Measurements from ENCODE around the gene STRN.
"Not testable (repeated sequence)": the region's sequence is repeated elsewhere in the genome, so short reads cannot be mapped to it uniquely, and the experiment has no call there.

The STRN gene

GRCh38 chr2:36966370-36967235 lies at the start of gene STRN:
Gene STRN (minus strand): TSS chr2:36966536. CDS start chr2:36966463, 73 bp downstream.
- DNase-seq: peak; percentile 61

- no peak for DNase-seq
These were observed 46.9 kb upstream of the STRN start for GRCh38 chr2:37013315-37013641.

GRCh38 chr2:37011130-37011529 lies 44.8 kb upstream of the STRN start:
- no peak for DNase-seq

- DNase-seq: no peak
These were observed 39.0 kb upstream of the STRN start for GRCh38 chr2:37005118-37005868.

- DNase-seq: no peak
These were observed 34.7 kb upstream of the STRN start for GRCh38 chr2:37000988-37001556.

- DNase-seq: no peak
These were observed 34.0 kb upstream of the STRN start for GRCh38 chr2:37000318-37000717.

- DNase-seq: not testable (repeated sequence)
These were observed 33.1 kb upstream of the STRN start for GRCh38 chr2:36999416-36999815.

GRCh38 chr2:36993841-36994620 lies 27.7 kb upstream of the STRN start:
- no peak for DNase-seq

- no peak for DNase-seq
These were observed 21.7 kb upstream of the STRN start for GRCh38 chr2:36988008-36988407.

- no peak for DNase-seq
These were observed 16.1 kb upstream of the STRN start for GRCh38 chr2:36982467-36982866.

- DNase-seq: no peak
These were observed 15.6 kb upstream of the STRN start for GRCh38 chr2:36981911-36982310.

GRCh38 chr2:36979007-36979406 lies 12.7 kb upstream of the STRN start:
- not testable (repeated sequence) for DNase-seq

- no peak for DNase-seq
These were observed 9.7 kb upstream of the STRN start for GRCh38 chr2:36976065-36976464.

- DNase-seq: no peak
These were observed 9.0 kb upstream of the STRN start for GRCh38 chr2:36975306-36975705.

- DNase-seq: no peak
These were observed 7.0 kb upstream of the STRN start for GRCh38 chr2:36973320-36973719.

GRCh38 chr2:36971990-36972389 lies 5.7 kb upstream of the STRN start:
- no peak for DNase-seq

GRCh38 chr2:36967236-36967876 lies 1.0 kb upstream of the STRN start:
- DNase-seq: peak; percentile 0

GRCh38 chr2:36965751-36966369 lies 476 bp downstream of the STRN start:
- DNase-seq: peak; percentile 24

GRCh38 chr2:36965206-36965605 lies 1.1 kb downstream of the STRN start:
- no peak for DNase-seq

GRCh38 chr2:36964496-36965058 lies 1.8 kb downstream of the STRN start:
- no peak for DNase-seq

- DNase-seq: no peak
These were observed 2.6 kb downstream of the STRN start for GRCh38 chr2:36963734-36964133.

- no peak for DNase-seq
These were observed 3.2 kb downstream of the STRN start for GRCh38 chr2:36963106-36963505.

Data from NCI-H748 treated with DMSO at 0.1 percent for 48 hours (cell line).